Stomach (tissue), 9 donors: ENCODE data around the gene SLC3A2. TPM values are rescaled to one million over a fixed set of nuclear protein-coding genes. Genes with fewer than 3 reads are reported as not detected.

ENCODE experiments used
- DNase-seq, 2 donors: peaks; one replicate each; pipeline versions ENCODE4 v3.0.0 to v3.0.0-alpha.2; 2013 to 2019
- H3K27ac ChIP-seq, 5 donors: fragments of 200-600 bp in 4 of 5; sonication (generic) in 4 of 5; one replicate each; pipeline ENCODE4 v1.5.1; 2013 to 2019; ENCODE audit warnings: mild to moderate bottlenecking in 1 of 5, moderate library complexity in 1 of 5
- H3K27me3 ChIP-seq, 3 donors: fragments of 200-600 bp; sonication (generic); one replicate each; pipeline ENCODE4 v1.5.1; 2017 to 2019; ENCODE audit warnings: mixed run types in 1 of 3
- H3K36me3 ChIP-seq, 4 donors: fragments of 200-600 bp; sonication (generic); 1 replicate in 3 of 4; 2 replicates in 1 of 4; pipeline ENCODE4 v1.5.1; 2016 to 2019
- H3K4me1 ChIP-seq, 4 donors: fragments of 200-600 bp; sonication (generic); one replicate each; pipeline ENCODE4 v1.5.1; 2016 to 2019
- H3K4me3 ChIP-seq, 4 donors: fragments of 200-600 bp; sonication (generic) in 3 of 4; one replicate each; pipeline ENCODE4 v1.5.1; 2016 to 2019; ENCODE audit warnings: mild to moderate bottlenecking in 1 of 4
- H3K9me3 ChIP-seq, 4 donors: fragments of 200-600 bp; sonication (generic); one replicate each; pipeline ENCODE4 v1.5.1; 2016 to 2019
- EP300 ChIP-seq: sonication (generic); formaldehyde crosslinking; IDR thresholded peaks from one replicate; pipeline ENCODE4 v1.6.1; 2017; ENCODE audit warnings: antibody characterized with exemption
- POLR2A ChIP-seq, 4 donors: fragments of 450-650 bp; IDR thresholded peaks; one replicate each; pipeline ENCODE4 v1.6.1; 2016; ENCODE audit warnings: antibody characterized with exemption in 4 of 4, control low read depth in 2 of 4, mild to moderate bottlenecking in 1 of 4, moderate library complexity in 1 of 4
- POLR2AphosphoS5 ChIP-seq, 3 donors: sonication (generic); formaldehyde crosslinking; IDR thresholded peaks; one replicate each; pipeline ENCODE4 v1.6.1; 2016; ENCODE audit warnings: antibody characterized with exemption in 3 of 3
- WGBS, 5 donors: extraction: QIAGEN DNeasy Blood & Tissue Kit in 3 of 5; methylation state at CpG; one replicate each; pipeline versions ENCODE4 v1.1.5 to v1.1.7; 2013 to 2018; 5-methylcytosine and 5-hydroxymethylcytosine counted together
- intact Hi-C: fragments of 100-400 bp; cut with DNase I; formaldehyde crosslinking; loops from one replicate; pipeline ENCODE4 v1.15.1; 2023; ENCODE audit warnings: low total_unique reads
- polyA plus RNA-seq, 3 donors: library from polyadenylated mRNA; stranded (reverse); fragments of 200-250 nt; gene quantifications; one replicate each; pipeline ENCODE4 v1.2.3, GENCODE V29; 2013
- total RNA-seq, 5 donors: library from RNA; depleted of rRNA; stranded (reverse); fragments of >200 nt; gene quantifications; one replicate each; pipeline versions ENCODE4 v1.1.0 to v1.2.3, GENCODE V29; 2014 to 2016
- TF ChIP-seq, protein P1 (sequence below), 7 experiments: fragments of 450-650 bp in 4 of 7; fragments of 200-600 bp in 3 of 7; sonication (generic) in 3 of 7; IDR thresholded peaks; one replicate each; pipeline ENCODE4 v1.5.1; 2016 to 2019; ENCODE audit warnings: antibody characterized with exemption in 7 of 7, control low read depth in 2 of 7, mild to moderate bottlenecking in 1 of 7
- donor health status: healthy with polysubstance abuse.
- donor health status: Bipolar disorder and iron deficiency.
- donor health status: healthy.

The SLC3A2 gene
- total and polyA plus RNA-seq, 8 donors, result 36.0 to 255 (median 127) TPM

DNA sequence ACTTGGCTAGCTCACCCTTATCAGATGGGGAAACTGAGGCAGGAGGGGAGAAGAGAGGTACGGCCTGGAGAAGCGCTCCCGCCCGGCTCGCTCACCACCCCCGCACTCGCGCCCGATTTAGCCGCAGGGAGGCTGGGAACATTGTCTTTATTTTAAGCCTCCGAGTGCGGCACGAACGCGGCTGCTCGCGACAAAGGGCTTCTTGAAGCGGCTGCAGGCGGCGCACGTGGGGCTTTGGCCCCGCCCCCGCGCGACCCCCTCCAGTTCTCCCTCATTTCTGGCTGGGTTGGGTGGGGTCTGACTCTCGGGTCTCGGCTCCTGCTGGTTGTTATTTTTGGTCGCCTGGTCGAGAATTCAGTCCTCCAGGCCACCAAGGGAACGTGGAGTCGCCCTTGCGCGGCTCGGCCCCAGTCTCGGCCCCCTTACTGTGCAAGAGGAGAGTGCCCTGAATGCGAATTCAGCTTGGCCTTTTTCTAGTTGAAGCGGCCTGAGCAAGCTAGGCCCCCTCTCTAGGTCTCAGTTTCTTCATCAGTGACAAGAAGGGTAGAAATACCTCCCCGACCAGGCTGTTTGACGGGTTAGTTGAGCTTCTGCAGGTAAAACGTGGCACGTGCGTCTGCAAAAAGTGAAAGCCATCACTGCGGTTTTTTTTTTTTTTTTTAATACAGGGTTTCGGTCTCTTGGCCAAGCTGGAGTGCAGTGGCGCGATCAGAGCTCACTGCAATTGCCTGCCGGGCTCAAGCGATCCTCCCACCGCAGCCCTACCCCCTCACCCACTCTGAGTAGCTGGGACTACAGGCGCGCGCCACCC lies 43.1 kb downstream of the SLC3A2 start:
- H3K27ac ChIP-seq, result no peak overlapping the region
- H3K36me3 ChIP-seq, result no peaks in the 10 kb centered on the region
- peak overlapping the region; percentile 9 to 43 (median 20) for H3K4me3 ChIP-seq
- H3K27me3 ChIP-seq, result peaks cover 17 to 86% (median 58%) of the 10 kb centered on the region in 3 donors
- peak in 1 of 2 donors; percentile 65 for DNase-seq
- TF ChIP-seq EP300 (no peak), POLR2AphosphoS5 (IDR thresholded peaks at IDR 0.05) (no peak), POLR2A (IDR thresholded peaks at IDR 0.05) (no peak)
- TF ChIP-seq, protein P1, sequence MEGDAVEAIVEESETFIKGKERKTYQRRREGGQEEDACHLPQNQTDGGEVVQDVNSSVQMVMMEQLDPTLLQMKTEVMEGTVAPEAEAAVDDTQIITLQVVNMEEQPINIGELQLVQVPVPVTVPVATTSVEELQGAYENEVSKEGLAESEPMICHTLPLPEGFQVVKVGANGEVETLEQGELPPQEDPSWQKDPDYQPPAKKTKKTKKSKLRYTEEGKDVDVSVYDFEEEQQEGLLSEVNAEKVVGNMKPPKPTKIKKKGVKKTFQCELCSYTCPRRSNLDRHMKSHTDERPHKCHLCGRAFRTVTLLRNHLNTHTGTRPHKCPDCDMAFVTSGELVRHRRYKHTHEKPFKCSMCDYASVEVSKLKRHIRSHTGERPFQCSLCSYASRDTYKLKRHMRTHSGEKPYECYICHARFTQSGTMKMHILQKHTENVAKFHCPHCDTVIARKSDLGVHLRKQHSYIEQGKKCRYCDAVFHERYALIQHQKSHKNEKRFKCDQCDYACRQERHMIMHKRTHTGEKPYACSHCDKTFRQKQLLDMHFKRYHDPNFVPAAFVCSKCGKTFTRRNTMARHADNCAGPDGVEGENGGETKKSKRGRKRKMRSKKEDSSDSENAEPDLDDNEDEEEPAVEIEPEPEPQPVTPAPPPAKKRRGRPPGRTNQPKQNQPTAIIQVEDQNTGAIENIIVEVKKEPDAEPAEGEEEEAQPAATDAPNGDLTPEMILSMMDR (IDR thresholded peaks at IDR 0.05), result no peak
- no peaks in the 10 kb centered on the region for H3K9me3 ChIP-seq
- peaks cover 38 to 61% (median 46%) of the 10 kb centered on the region in 4 donors for H3K4me1 ChIP-seq
- 3 to 16% (median 4%) methylated on average over 34 to 52 of the region's 52 CpGs for WGBS, 5 donors
- intact Hi-C loops, result no loop called here

DNA sequence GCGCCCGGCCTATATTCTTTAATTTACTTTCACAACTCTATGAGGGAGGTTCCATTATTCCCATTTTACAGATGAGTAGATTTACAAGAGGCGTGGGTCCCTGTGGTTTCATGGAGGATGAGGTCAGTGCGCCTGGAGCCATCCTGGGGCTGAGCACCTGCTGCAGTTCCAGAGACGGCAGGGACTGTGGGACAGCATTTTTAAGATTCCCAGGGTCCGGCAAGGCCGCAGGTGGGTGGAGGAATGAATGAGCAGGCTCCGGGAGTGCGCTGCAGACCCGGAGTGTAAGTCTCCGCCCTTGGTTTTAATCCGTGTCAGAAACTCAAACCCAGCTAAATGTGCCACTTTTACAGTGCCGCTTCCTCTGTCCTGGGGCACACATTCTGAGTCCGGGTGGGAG lies 44.6 kb downstream of the SLC3A2 start:
- Histone ChIP-seq H3K27ac (no peak overlapping the region), H3K36me3 (no peaks in the 10 kb centered on the region), H3K27me3 (peaks cover 17 to 95% (median 58%) of the 10 kb centered on the region in 3 donors), H3K9me3 (no peaks in the 10 kb centered on the region), H3K4me3 (peak overlapping the region in 1 of 4 donors; percentile 41), H3K4me1 (peaks cover 38 to 55% (median 46%) of the 10 kb centered on the region in 4 donors)
- DNase-seq, result no peak
- TF ChIP-seq, protein P1 (IDR thresholded peaks at IDR 0.05), result no peak
- TF ChIP-seq POLR2A (IDR thresholded peaks at IDR 0.05) (no peak), EP300 (no peak), POLR2AphosphoS5 (IDR thresholded peaks at IDR 0.05) (no peak)
- 45 to 72% (median 63%) methylated on average over 9 to 14 of the region's 14 CpGs for WGBS, 5 donors
- intact Hi-C loops, result no loop called here

DNA sequence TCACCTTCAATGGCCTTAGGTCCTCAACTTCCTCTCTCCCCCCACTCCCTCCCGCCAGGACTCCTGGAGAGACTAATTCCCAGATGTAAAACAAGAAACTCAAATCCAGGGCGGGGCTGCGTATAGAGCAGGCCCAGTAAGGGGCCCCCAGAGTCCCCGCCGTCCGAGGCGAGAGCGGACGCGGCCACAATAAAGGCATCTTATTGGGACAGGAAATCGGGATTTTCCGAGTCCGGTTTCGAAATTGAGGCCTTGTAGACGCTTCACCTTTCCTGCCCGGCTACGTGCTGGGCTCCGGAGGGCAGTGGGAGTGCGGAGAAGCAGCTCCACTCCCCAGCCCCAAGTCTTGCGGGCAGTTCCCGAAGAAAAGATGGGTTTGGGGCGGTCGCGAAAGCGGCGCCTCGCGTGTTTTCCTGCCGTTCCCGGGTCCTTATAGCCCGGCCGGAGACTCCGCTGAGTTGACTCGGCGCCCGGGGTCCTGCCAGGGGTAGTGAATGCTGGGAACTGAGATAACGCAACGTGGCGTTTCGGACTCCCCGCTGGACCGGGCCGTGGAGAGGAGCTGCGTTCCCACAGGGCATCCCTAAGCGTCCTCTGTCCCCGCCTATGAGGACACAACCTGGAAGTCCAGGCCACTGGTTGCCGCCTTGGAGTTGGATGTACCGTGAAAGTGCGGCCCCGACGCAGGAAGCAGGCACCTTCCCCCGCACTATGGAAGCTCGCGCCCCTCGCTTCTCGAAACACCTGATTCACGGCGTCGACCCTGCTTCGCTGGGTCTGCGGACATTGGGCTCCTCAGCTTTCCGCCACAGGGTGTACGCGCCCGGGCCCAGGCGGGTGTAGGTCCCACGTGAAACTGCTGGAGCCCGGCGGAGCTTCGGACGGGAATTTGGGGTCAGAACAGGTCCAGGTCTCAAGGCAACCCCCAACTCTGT lies 45.3 kb downstream of the SLC3A2 start:
- Histone ChIP-seq H3K27ac (no peak overlapping the region), H3K4me1 (peaks cover 37 to 53% (median 45%) of the 10 kb centered on the region in 4 donors), H3K36me3 (no peaks in the 10 kb centered on the region), H3K4me3 (peak overlapping the region; percentile 9 to 41 (median 30)), H3K27me3 (peaks cover 17 to 88% (median 56%) of the 10 kb centered on the region in 3 donors), H3K9me3 (no peaks in the 10 kb centered on the region)
- peak in 1 of 2 donors; percentile 50 for DNase-seq
- intact Hi-C loops, result no loop called here
- 6 to 11% (median 7%) methylated on average over 64 to 71 of the region's 71 CpGs for WGBS, 5 donors
- TF ChIP-seq, protein P1 (IDR thresholded peaks at IDR 0.05), result no peak
- TF ChIP-seq EP300 (no peak), POLR2A (IDR thresholded peaks at IDR 0.05) (no peak), POLR2AphosphoS5 (IDR thresholded peaks at IDR 0.05) (no peak)
